Endothelial cell of umbilical vein (primary cell): Measurements from ENCODE around the gene APOB. TPM values are rescaled to one million over a fixed set of nuclear protein-coding genes. Genes with fewer than 3 reads are reported as not detected.

Source experiments
- BruUV-seq: library from RNA; stranded (reverse); fragments of 400-500 nt; replicated peaks from 2 replicates; lab custom pipeline; 2021; lab: Mats Ljungman, UMichigan
- CTCF ChIA-PET: fragments of 300-600, 350-600 bp; sonication (Branson Sonifier 250); formaldehyde crosslinking; loops from one replicate; lab custom pipeline; 2021; ENCODE audit warnings: antibody characterized with exemption, inconsistent platforms; lab: Charles Lee
- POLR2A ChIA-PET: fragments of 300-600, 350-600 bp; sonication (Branson Sonifier 250); formaldehyde crosslinking; loops from one replicate; lab custom pipeline; 2021; ENCODE audit warnings: antibody characterized with exemption, inconsistent platforms; lab: Charles Lee
- DNase-seq: peaks from one replicate; pipeline ENCODE4 v3.0.0-alpha.2; 2011; ENCODE audit warnings: low read depth, low spot score
- FAIRE-seq: peaks from 2 replicates; lab custom pipeline; 2011; peaks lifted over from hg19 to GRCh38; lab: Jason Lieb, UNC
- H2AFZ ChIP-seq: 2 replicates; pipeline ENCODE4 v1.6.0; 2012; ENCODE audit warnings: low read depth, low read length, control low read depth, inconsistent platforms
- H3K27ac ChIP-seq: 2 replicates; pipeline ENCODE4 v1.5.1; 2011; ENCODE audit warnings: low read depth, mild to moderate bottlenecking, control low read depth, low read length, moderate library complexity; ENCODE audit not compliant: insufficient read depth
- H3K27me3 ChIP-seq, 2 experiments: 2 replicates each; pipeline versions ENCODE4 v1.6.0 to v1.6.1; 2011; ENCODE audit warnings: low read length in 2 of 2, mixed read lengths in 1 of 2; ENCODE audit not compliant: control insufficient read depth in 2 of 2, insufficient read depth in 2 of 2
- H3K36me3 ChIP-seq, 2 experiments: 2 replicates in 1 of 2; 3 replicates in 1 of 2; pipeline ENCODE4 v1.5.1; 2011; ENCODE audit warnings: low read length in 2 of 2, mild to moderate bottlenecking in 1 of 2, moderate library complexity in 1 of 2; ENCODE audit not compliant: control insufficient read depth in 2 of 2, insufficient read depth in 2 of 2; ENCODE audit errors: extremely low read depth in 1 of 2
- H3K4me1 ChIP-seq: 3 replicates; pipeline ENCODE4 v1.5.1; 2011; ENCODE audit warnings: mild to moderate bottlenecking, low read length; ENCODE audit not compliant: control insufficient read depth, insufficient read depth; ENCODE audit errors: extremely low read depth
- H3K4me2 ChIP-seq: 2 replicates; pipeline ENCODE4 v1.6.1; 2011; ENCODE audit warnings: low read length, control low read depth, mixed read lengths; ENCODE audit not compliant: insufficient read depth
- H3K4me3 ChIP-seq, 3 experiments: fragments of 200-600 bp in 1 of 3; sonication (generic), shearing (Covaris generic) in 1 of 3; replicated peaks in 1 of 3; 2 replicates each; pipeline ENCODE4 v1.5.1; 2011 to 2016; ENCODE audit warnings: control low read depth in 3 of 3, low read length in 3 of 3, mild to moderate bottlenecking in 2 of 3, inconsistent platforms in 1 of 3, low read depth in 1 of 3, moderate library complexity in 1 of 3; ENCODE audit not compliant: insufficient read depth in 1 of 3
- H3K79me2 ChIP-seq: 2 replicates; pipeline ENCODE4 v1.6.0; 2012; ENCODE audit warnings: low read length, inconsistent platforms; ENCODE audit not compliant: control insufficient read depth, insufficient read depth
- H3K9ac ChIP-seq: replicated peaks from 2 replicates; pipeline ENCODE3; 2011; ENCODE audit warnings: low read length, control low read depth; ENCODE audit not compliant: insufficient read depth; ENCODE audit errors: extremely low read depth
- H3K9me1 ChIP-seq: replicated peaks from 3 replicates; pipeline ENCODE4 v1.6.0; 2011; ENCODE audit warnings: mild to moderate bottlenecking, low read length; ENCODE audit not compliant: control insufficient read depth, insufficient read depth; ENCODE audit errors: extremely low read depth
- H3K9me3 ChIP-seq: replicated peaks from 2 replicates; pipeline ENCODE4 v1.5.1; 2012; ENCODE audit warnings: low read length, inconsistent platforms; ENCODE audit not compliant: control insufficient read depth, insufficient read depth
- H4K20me1 ChIP-seq: replicated peaks from 2 replicates; pipeline ENCODE3; 2011; ENCODE audit warnings: mild to moderate bottlenecking, low read length; ENCODE audit not compliant: control insufficient read depth, insufficient read depth; ENCODE audit errors: extremely low read depth
- CTCF ChIP-seq, 2 donors: IDR thresholded peaks; 1 replicate in 1 of 2; 2 replicates in 1 of 2; pipeline ENCODE4 v1.5.1; 2011; ENCODE audit warnings: low read length in 2 of 2, mild to moderate bottlenecking in 2 of 2, moderate library complexity in 2 of 2, control low read depth in 1 of 2, inconsistent platforms in 1 of 2, low read depth in 1 of 2; ENCODE audit not compliant: insufficient read depth in 1 of 2; ENCODE audit errors: extremely low read depth in 1 of 2
- EZH2 ChIP-seq: IDR thresholded peaks from 2 replicates; pipeline ENCODE4 v1.6.1; 2012; ENCODE audit warnings: borderline replicate concordance, low read depth, mild to moderate bottlenecking, moderate library complexity, low read length, inconsistent platforms; ENCODE audit not compliant: severe bottlenecking
- FOS ChIP-seq: IDR thresholded peaks from 2 replicates; pipeline ENCODE4 v1.6.1; 2011; ENCODE audit warnings: mild to moderate bottlenecking, low read length, moderate library complexity, borderline replicate concordance; ENCODE audit not compliant: insufficient read depth
- GATA2 ChIP-seq: IDR thresholded peaks from 2 replicates; pipeline ENCODE4 v1.7.0; 2011; ENCODE audit warnings: low read depth, mild to moderate bottlenecking, moderate library complexity, mixed read lengths, low read length; ENCODE audit not compliant: insufficient read length, insufficient read depth
- JUN ChIP-seq: IDR thresholded peaks from 2 replicates; pipeline ENCODE4 v1.6.1; 2011; ENCODE audit warnings: borderline replicate concordance, low read depth; ENCODE audit not compliant: insufficient read length, insufficient read depth
- MYC ChIP-seq: IDR thresholded peaks from one replicate; pipeline ENCODE4 v1.6.1; 2011; ENCODE audit warnings: mild to moderate bottlenecking, low read depth, low read length
- POLR2A ChIP-seq: IDR thresholded peaks from 2 replicates; pipeline ENCODE4 v1.6.1; 2012; ENCODE audit warnings: low read depth, mild to moderate bottlenecking, control low read depth, low read length
- POLR2AphosphoS5 ChIP-seq: IDR thresholded peaks from 2 replicates; pipeline ENCODE4 v1.6.1; 2012; ENCODE audit warnings: low read depth, mild to moderate bottlenecking, control low read depth, low read length, moderate library complexity; ENCODE audit not compliant: insufficient read depth
- dilution Hi-C: fragments of 300-500 bp; cut with MboI; formaldehyde crosslinking; loops from one replicate; pipeline ENCODE4 v1.15.0; 2019; ENCODE audit warnings: low sequenced_read_pairs; ENCODE audit not compliant: extremely low pct_ligation_motif_present
- intact Hi-C: fragments of 100-400 bp; cut with micrococcal nuclease; formaldehyde crosslinking; loops from one replicate; pipeline ENCODE4 v1.10.0; 2022
- polyA plus RNA-seq, 4 experiments: library from polyadenylated mRNA; depleted of rRNA in 3 of 4; stranded (reverse) in 3 of 4; unstranded in 1 of 4; fragments of >200 nt; gene quantifications; 2 replicates each; pipeline versions ENCODE4 v1.2.1 to v1.2.3, GENCODE V29; 2011 to 2012; ENCODE audit warnings: missing spikeins in 1 of 4
- total RNA-seq: library from RNA; stranded (reverse); gene quantifications from 2 replicates; pipeline ENCODE4 v1.2.3, GENCODE V29; 2021
- TF ChIP-seq, protein P1 (sequence below): IDR thresholded peaks from 2 replicates; pipeline ENCODE4 v1.6.1; 2011; ENCODE audit not compliant: insufficient read depth, insufficient read length

APOB gene
- total and polyA plus RNA-seq, 2 donors (not counting 3 experiments of a cell fraction or from before 2014, with no cell fraction given): 0.07 to 0.09 TPM

DNA sequence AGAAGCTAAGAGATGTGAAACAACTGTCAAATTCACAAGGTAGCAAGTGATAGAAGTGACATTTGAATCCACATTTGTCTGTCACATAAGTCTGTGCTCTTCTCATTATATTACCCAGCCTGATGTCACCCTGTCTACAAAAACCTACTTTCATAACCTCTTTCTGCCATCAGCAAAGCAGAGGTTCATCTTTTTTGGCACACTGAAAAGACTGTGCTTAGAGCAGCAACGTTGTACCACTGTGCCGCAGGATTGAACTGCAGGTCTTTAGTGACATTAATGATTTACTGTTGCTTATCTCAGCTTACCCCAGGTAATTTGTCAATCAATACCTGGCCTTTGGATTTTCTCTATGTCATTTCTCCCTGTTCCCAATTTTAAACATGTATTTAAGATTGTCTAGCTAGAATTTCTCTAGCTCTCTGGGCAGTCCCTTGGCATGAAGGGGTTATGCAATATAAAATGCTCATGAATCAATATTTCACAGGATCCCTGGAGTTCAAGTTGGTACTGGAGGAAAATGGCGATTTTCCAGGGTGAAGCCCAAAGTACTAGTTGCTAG is 48.5 kb upstream of the APOB start:
- Histone ChIP-seq H3K36me3 (no peaks in the 10 kb centered on the region), H3K9ac (no peak overlapping the region), H3K4me3 (no peak overlapping the region), H4K20me1 (no peaks in the 10 kb centered on the region), H3K27me3 (peaks cover 0 to 2% of the 10 kb centered on the region in 2 experiments), H3K4me1 (no peaks in the 10 kb centered on the region), H2AFZ (no peak overlapping the region), H3K27ac (no peak overlapping the region), H3K9me1 (no peaks in the 10 kb centered on the region), H3K9me3 (no peaks in the 10 kb centered on the region), H3K79me2 (no peaks in the 10 kb centered on the region), H3K4me2 (no peak overlapping the region)
- dilution Hi-C loops: no loop called here
- BruUV-seq: no TSS peak
- FAIRE-seq: no peak
- POLR2A ChIA-PET: no interaction called here
- DNase-seq: no peak
- CTCF ChIA-PET: interaction anchor here (1.4 kb wide), 1 partner anchor 25 kb away, joined by 3 read pairs; no protein-coding TSS in a partner anchor
- TF ChIP-seq CTCF (IDR thresholded peaks at IDR 0.05; ENCODE audit: extremely low read depth in 1 of 2, insufficient read depth in 1 of 2, low read depth in 1 of 2, low read length in 2 of 2) (no peak), JUN (no peak), POLR2AphosphoS5 (no peak), GATA2 (no peak)
- intact Hi-C loops: no loop called here

- CTCF ChIA-PET: interaction anchor here (1.1 kb wide), 1 partner anchor 8 kb away, joined by 4 read pairs; no protein-coding TSS in a partner anchor
- H3K4me2 ChIP-seq: no peak overlapping the region
- H3K4me3 ChIP-seq: no peak overlapping the region
- H3K4me1 ChIP-seq: no peaks in the 10 kb centered on the region
- H3K9me3 ChIP-seq: no peaks in the 10 kb centered on the region
- no peak overlapping the region for H3K9ac ChIP-seq
- H3K27ac ChIP-seq: no peak overlapping the region
- TF ChIP-seq, protein P1, sequence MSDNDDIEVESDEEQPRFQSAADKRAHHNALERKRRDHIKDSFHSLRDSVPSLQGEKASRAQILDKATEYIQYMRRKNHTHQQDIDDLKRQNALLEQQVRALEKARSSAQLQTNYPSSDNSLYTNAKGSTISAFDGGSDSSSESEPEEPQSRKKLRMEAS: no peak
- TF ChIP-seq GATA2 (no peak), POLR2A (no peak), EZH2 (no peak), POLR2AphosphoS5 (no peak), JUN (no peak), FOS (no peak), CTCF (IDR thresholded peaks at IDR 0.05; ENCODE audit: extremely low read depth in 1 of 2, insufficient read depth in 1 of 2, low read depth in 1 of 2, low read length in 2 of 2) (no peak), MYC (no peak)
- no peaks in the 10 kb centered on the region for H3K9me1 ChIP-seq
- DNase-seq (no peak), FAIRE-seq (no peak)
- dilution Hi-C loops (no loop called here), intact Hi-C loops (no loop called here)
- H3K79me2 ChIP-seq: no peaks in the 10 kb centered on the region
- no peaks in the 10 kb centered on the region for H3K36me3 ChIP-seq
- H2AFZ ChIP-seq: no peak overlapping the region
- POLR2A ChIA-PET: interaction anchor here (0.6 kb wide), 1 partner anchor 36 kb away, joined by 4 read pairs; no protein-coding TSS in a partner anchor
- BruUV-seq: no TSS peak
- no peaks in the 10 kb centered on the region for H3K27me3 ChIP-seq
- no peaks in the 10 kb centered on the region for H4K20me1 ChIP-seq
Observed at GRCh38 chr2:21084401-21084800, 40.5 kb upstream of the APOB start.
